Stimulated activated CD4-positive, alpha-beta T cell treated with anti-CD3 and anti-CD28 coated beads, Interleukin-2, amount 100 ng/mL, for 48 hours (primary cell): ENCODE results near the gene SYNPO.

Source experiments
- DNase-seq, 2 donors: peaks; one replicate each; pipeline ENCODE4 v3.0.0-alpha.2; 2020

The SYNPO gene

DNA sequence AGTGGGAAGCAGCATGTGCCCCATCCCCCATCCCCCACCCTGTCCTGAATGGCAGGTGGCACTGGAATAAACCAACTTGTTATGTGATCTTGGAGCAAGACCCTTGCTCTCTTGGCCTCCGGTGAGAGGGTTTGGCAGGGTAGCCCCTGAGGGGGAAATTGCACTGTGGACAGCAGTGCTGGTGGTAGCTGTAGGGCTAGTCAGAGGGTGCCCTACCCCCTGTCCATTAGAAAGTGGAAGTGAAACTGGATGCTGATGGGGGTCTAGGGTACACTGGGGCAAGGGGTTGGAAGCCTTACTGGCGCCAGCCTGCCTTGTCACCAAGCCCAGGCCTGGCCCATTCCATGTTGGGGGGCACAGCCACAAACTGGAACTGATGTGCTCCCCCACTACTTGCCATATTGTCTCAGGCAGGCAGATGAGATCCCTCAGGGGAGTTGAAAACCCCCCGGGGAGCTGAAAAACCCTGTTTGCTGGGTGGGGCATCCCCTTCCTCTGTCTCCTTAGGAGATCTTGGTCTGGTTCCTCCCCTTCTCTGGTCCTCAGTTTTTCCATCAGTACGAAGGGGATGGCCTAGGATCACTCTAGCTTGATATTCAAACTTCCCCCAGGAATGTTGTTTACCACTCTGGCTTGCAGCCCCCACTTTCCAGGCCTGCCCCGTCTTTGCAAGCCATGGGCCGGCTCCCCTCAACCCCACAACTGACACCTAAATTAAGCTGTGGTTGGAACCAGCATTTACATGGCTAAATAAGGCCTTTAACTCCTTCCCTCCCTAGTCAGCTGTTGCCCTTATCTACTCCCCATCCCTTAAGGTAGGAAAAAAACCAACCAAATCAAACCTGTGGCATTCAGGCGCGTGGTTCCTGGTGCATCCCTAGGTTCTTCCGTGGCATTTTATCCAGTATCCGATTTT, 14.4 kb upstream of the SYNPO start:
- no peak for DNase-seq

DNA sequence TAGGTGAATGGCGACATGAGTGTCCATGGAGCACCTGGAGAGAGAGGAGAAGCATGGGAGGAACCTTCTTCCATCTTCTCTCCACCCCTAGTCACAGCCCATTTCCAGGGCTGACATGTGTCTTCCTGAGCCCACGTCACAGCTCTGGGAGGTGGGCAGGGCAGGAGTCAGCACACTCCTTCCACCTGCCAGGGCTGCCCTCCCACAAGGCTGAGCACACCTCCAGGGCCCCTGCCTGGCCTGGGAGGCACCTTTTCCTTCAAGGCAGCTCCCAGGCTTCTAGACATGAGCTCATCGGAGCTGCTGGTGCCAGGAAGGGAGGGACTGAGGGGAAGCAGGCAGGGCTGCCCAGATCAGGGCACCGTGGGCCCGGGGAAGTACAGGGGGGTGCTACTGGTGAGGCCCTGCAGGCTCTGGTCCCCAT, 13.6 kb upstream of the SYNPO start:
- no peak for DNase-seq

DNA sequence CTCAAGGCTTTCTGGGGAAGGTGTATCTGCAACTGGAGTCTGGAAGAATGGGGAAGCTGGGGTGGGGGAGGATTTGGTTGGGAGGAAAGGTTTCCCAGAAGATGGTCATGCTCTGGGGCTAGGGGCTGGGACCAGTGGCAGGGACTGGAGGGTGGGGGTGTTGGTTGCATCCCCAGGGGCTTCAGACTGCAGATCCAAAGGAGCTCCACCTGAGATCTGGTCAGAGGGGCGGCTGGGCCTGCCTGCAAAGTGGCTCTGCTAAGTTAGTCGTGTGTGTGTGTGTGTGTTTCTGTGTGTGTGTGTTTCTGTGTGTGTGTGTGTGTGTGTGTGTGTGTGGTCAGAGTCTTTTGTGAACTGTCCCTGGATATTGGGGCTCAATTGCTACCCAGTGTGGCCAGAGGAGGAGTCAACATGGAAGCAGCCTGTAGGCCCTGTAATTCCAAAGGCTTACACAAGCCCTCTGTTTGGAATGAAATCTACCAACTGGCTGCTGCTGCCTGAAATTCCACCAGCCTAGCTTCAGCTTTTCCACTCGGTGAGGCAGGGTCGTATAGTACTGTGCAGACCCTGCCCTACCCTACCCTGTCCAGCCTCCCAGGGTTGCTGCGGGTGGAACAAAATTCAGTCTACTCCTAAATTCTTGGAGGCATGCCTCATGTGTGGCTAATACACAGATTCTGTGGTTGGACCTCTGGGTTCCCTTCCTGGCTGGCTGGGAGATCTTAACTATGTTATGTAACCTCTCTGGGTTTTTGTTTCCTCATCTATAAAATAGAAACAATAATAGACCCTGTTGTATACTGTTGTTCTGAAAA, 12.5 kb upstream of the SYNPO start:
- DNase-seq = no peak

DNA sequence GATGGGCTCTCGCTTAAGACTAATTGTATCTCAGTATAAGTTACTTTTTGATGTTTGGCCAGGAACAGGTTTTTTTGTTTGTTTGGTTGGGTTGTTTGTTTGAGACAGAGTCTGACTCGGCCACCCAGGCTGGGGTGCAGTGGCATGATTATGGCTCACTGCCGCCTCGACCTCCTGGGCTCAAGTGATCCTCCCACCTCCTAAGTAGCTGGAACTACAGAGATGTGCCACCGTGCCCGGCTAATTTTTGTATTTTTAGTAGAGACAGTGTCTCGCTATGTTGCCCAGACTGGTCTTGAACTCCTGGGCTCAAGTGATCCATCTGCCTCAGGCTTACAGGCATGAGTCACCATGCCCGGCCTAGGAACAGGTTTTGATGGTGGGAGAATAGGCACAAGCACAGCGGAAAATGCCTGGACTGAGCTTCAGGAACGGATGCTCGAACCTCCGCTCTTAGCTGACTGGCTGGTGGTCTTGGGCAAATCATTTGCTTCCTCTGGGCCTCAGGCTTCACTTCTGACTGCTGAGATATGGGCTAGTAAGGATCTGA, 11.4 kb upstream of the SYNPO start:
- no peak for DNase-seq

DNA sequence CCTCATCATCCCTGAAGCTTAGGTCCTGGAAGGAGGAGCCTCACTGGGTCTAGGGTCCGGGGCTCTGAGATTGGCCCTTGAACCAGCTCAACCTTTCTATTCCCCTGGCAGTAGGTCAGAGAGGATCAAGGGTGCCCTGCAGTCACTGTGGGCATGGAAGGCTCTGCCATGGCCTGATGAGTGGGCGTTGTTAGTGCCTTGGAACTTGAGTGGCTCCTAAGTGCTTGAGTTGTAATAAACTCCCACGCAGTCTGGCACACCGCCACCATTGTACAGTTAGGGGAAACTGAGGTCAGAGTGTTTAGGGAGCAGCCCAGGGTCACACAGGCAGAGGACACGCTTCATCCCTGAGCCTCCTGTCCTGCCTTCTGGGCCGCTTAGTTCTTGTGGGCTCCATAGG, 10.4 kb upstream of the SYNPO start:
- DNase-seq = no peak

DNA sequence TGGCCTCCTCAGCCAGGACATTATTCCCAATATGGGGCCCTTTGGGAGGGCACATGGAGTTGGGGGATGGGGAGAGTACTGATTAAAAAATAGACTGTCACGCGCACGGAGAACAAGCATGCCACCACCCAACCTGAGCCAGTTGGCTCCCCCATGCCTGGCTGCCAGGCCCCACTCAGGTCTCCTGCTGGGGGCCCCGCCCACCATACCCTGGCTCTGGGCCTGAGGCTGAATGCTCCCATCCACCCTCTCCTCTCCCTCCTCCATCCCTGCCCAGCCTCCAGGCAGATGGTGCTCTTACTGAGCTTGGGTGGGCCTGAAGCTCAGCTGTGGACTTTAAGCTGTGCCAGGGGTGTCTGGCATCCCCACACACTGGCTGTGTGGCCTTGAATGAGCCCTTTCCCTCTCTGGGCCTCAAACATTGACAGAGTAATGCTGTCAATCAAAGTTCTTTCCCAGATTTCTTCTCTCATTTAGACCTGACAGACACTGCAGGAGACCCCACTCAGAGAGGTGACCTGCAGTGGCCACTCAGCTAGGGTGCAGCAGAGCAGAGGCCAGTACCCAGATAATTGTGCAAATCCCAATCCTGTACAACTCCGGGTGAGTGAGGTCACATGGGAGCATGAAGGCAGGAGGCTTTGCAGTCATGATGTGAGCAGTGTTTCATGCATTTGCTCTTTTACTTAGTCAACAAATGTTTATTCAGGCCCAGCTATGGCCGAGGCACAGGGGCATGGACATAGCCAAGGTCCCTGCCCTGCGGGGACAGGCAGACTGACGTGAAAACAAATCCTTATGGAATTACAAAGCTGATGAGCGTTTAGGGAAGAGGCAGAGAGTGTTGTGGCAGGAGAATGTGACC, 9.8 kb upstream of the SYNPO start:
- no peak for DNase-seq

DNA sequence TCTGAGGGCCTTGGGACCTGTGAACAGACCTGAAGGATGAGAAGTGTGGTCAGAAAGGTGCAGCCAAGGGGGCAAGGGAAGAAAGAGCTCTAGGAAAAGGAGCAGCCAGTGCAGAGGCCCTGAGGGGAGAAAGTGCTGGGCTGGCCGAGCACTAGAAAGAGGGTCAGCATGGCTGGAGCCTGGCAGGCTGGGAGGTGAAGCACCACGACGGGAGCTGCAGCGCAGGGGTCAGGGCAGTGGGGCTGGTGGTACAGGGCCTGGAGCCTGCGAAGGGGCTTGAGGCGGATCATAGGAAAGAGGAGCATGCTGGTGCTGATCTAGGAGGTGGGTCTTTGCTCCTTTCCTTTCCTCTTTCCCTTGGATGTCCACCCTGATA, 9.1 kb upstream of the SYNPO start:
- DNase-seq = no peak

DNA sequence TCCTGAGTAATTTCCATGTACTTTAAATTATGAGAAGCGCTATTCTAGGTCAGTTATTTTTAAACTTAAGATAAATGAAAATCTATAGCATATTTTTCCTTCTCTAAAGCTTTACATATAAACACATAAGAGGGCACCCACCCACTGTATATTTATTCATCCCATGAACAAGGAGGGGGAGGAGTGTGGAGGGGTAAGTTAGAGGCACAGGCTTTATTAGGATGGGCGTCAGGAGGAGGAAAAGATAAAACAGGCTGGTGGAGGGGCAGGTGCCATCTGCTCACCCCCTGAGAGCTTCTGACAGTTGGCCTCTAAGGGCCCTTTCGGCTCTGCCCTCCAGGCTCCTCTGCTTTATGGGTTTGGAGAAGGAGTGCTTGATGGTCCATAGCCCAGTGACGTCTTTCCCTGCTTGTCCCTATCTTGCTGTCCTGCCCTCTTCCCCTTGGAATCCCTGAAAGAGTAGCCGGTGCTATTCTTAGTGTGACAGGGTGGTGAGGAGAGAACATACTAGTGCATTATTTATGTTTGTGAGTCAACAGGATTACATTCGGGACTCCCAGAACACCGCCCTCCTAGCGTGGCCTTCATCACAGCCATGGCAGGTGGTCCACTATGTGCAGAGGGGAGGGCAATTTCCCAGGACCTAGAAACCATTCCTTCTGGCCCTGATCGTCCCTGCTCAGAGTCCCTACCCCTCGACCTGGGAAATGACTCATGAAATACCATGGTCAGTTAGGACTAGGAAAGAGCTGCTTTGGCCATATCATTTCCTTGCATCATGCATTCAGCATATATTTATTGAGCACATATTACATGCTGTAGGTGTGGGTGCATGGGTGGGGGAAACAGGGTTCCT, 7.9 kb upstream of the SYNPO start:
- no peak for DNase-seq

DNA sequence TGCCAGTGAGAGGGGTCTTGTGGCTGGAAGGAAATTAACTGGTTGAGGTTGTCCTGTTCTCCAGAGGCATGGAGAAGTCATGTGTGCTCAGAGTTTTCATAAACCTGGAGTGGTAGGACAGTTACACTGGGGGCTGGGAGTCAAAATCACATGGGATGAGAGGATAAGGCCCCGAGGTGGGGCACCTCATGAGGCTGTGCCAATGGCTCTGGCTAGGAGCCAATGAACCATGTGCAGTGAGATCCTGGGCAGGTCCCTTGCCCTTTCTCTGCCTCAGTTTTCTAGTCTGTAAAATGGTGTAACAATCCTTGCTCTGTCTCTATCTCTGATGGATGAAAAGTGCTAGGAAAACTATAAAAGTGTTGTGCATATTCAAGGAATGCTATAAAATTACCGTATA, 7.0 kb upstream of the SYNPO start:
- no peak for DNase-seq

DNA sequence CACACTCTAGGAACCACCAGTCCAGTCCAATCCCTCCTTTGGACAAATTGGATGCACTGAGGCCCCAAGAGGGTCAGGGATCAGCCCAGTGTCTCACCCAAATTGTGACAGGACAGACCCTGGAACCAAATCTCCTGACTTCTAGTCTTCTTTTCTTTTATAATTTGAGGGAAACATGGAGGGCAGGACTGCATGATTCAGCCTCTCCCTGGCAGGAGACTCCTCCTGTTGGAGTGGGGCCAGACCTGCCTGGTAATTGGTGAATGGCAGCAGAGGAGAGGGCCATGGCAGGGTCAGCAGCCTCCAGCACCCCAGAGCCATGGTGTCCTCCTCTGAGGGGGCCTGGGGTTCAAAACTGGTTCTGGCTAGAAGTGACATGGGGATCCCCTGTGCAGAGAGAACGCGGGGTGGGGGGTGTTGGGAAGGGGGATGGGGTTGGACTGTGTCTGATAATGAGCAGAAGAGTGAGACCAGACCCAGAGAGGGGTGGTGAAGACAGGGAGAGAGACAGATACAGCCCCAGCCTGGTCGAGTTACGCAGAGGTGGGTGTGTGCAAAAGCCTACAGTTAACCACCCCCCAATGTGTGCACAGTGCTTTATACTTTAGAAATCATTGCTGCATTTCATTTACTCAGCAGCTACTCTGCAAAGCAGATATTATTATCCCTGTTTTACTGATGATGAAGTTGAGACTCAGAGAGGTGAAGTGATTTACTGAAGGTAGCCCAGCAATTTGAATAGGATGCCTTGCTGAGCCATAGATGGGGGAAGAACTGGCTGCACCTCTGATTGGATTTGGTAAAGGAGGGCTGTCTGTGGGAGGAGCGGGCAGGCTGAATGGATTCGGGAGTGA, 3.8 kb upstream of the SYNPO start:
- no peak for DNase-seq

DNA sequence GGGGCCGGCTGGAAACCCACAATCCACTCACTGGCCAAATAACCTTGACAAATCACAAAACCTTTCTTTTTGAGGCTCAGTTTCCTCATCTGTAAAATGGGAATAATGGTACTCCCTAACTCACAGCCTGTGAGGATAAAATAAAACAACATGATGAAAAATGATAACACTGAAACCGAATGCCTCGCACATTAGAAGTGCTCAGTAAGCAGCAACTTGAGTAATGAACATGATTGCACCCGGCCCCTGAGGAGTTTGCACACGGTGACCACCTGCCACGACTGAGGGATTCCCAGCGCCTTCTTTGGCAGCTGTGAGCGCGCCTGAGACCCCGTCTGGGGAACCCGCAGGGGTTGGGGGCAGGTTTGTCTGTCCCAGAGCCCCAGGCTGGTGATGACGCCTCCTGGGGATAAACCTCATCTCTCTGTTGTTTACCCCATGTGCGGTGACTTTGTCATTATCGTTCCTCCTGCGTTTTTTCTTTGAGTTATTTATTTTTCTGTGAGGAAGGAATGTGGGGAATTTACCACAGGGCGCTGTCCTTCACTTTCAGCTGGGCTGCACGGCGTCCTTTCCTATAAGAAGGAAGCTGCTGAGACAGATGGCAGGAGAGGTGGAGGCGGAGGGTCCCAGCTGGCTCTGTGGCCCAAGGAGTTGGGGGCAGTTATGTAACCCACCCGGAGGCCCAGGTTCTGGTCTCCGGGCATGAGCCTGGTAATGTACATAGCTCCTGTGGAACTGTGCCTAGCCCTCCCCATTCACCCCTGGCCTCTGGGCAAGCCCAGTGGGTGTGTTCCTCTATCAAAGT, 3.0 kb upstream of the SYNPO start:
- DNase-seq = no peak

DNA sequence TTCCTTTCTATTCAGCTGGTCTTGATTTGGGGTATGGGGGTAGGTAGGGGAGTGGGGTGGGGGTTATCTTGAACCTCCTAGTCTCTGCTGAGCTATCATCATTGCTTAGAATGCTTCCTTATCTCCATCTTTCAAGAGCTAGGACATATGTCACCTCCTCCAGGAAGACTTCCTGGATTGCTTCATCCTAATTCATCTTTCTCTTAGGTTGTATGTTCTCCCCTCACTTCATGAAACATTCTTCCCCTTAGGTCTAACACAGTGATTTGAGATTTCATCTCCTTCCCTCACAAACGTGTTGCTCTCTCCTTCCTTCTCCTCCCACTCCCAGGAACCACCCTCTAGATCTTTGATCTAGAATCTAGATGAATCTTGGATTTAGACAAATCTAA, 2.4 kb upstream of the SYNPO start:
- no peak for DNase-seq

DNA sequence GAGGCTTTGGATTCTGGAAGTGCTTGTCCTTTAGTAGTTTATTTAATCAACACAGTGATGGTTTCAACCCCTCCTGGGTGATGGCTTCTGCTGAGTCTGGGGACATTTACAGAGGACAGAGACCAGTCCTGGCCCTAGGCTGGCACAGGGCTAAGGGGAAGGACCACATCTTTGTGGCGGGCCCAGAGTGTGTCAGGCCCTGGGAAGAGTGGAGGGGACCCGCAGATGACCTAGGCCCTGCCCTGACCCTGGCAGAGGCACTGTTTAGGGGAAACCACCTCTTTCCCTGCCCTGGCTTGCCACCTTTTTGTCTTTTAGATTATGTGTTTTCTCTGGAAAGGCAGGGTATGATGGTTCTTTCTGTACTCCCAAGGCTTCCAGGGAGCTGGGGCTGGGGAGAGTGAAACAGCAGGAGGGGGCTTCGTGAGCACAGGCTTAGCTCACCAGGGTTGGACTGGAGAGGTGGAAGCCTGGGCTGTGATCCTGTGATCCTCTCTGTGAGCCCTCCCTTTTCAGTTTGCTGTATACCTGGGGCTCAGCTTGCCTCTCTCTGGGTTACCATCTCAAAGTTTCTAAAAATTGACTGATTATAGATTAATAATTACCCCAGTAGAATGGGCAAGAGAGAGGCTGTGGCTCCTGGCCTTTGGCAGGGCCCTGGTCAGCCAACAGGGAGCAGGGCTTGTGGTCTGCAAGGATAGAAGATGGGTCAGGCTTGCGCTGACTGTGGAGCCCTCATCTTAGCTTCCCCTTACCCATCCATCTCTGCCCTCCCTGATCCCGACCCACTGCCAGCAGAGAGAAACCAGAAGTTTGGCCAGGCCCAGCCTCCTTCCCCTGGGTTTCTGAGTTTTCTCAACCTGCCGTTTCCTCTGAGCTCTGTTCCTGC, 1.7 kb upstream of the SYNPO start:
- DNase-seq = no peak

DNA sequence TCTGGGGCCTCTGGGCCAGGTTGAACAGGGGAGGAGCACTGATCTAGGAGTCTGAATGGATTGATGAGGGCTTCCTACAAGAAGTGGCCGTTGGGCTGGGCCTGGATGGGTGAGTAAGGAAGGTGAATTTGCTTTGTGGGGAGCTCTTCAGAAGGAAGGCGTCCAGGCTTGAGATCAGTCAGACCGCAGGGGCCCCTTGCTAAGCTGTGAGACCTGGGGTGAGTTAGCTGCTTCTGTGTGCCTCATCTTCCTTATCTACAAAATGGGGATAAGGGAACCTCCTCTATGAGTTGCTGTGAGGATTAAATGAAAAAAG, 1.1 kb upstream of the SYNPO start:
- DNase-seq = no peak

DNA sequence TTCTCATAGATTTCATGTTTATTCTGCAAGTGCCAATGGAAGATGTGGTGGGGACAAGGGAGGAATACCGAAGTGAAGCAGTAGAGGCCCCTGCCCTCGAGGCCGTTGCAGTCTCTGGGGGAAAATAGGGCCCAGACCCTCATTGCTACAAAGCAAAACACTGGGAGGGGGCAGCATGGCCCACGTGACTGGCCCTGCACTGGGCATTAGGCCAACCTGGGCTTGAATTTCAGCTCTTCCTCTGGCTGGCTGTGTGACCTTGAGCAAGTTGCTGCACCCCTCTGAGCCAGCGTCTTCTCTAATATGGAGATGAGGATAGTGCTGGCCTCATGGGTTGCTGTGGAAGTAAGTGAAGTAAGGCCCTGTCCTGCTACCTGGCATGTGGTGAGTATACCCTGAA, 709 bp upstream of the SYNPO start:
- no peak for DNase-seq

DNA sequence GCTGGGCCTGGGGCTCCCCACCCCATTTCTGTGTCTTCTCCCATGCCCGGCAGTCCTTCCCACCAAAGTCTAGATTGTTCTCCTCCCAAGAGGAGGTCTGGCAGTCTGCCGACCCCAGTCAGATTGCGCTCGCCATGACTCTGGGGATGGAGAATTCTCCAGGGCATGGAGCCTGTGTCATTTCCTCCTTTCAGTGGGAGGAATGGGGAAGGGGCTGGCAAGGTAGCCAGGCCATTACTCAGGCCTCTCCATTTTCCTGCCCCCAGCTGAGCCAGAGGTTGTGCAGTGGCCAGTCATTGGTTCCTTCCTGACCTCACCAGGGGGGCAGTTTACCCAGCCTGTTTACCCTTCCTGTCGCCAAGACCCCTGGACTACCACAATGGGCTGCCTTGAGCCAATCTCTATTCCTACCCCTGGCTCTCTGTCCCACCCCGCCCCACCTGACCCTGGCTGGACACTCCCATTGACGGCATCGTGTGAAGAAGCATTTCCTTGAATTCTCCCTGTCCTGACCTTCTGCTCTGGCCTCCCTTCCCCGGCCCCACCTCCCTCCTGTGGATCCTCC, 628 bp downstream of the SYNPO start:
- no peak for DNase-seq

DNA sequence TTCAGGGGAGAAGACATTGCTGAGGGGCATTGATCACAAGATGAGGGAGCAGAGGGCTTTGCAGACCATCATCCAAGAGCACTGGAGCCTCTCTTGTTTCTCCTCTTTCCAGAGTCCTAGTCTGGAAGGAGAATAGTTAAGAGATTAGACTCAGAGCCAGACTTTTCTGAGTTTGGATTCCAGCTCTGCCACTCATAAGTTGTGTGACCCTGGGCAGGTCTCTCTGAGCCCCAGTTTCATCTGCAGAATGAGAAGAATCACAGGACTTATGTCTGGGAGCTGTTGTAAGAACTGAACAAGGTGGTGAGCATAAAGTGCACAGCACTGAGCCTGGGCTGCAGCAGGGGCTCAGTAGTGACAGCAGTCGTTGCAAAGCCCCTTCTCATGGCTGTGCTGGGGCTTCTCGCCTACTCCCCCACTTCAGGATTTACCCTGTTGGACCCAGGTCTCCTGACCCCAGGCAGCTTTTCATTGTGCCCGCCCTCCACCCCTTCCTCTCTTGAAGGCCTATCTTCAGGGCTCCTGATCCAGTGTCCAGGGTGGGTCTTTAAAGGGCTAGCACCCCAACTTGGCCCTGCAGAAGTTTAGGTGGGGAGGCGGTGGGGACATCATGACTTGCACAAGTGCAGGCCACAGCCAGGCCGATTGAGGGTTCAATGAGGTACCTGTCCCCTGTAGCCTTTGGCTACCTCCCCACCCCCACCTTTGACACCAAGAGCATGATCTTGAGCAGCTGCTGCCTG, 1.5 kb downstream of the SYNPO start:
- no peak for DNase-seq

DNA sequence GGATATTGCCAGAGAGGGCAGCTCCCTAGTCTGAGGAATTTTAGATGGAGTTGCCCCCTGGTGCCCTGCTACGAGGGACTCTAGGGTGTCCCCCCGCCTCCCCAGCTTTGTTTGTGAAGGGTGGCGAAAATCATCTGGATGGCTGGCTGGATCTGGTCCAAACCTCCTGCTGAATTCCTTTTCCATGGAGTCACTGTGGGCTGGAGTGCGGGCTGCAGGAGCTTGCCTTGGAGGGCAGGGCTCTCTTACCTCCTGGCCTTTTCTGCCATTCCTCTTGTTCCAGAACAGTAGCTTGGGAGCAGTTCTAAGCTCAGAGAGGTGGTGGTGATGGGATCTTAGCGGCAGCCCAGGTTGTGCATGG, 2.1 kb downstream of the SYNPO start:
- no peak for DNase-seq
